Natural killer cell (primary cell): Measurements from ENCODE around the gene GRM5. TPM values are rescaled to one million over a fixed set of nuclear protein-coding genes. Genes with fewer than 3 reads are reported as not detected.

Source experiments
- ATAC-seq, 3 donors: fragments of 150-1000 bp in 2 of 3; fragments of 200-7000 bp in 1 of 3; cut with Tn5 transposase; 1 replicate in 1 of 3; 2 replicates in 2 of 3; pipeline ENCODE4 v1.10.0; 2021; ENCODE audit warnings: mild to moderate bottlenecking in 2 of 3, moderate library complexity in 2 of 3
- DNase-seq, 2 donors: peaks; one replicate each; pipeline versions ENCODE4 v3.0.0 to v3.0.0-alpha.2; 2013 to 2021; ENCODE audit warnings: mixed read lengths in 1 of 2
- H3K27ac ChIP-seq: one replicate; pipeline ENCODE4 v1.5.1; 2013; ENCODE audit warnings: mild to moderate bottlenecking, low read length
- H3K27me3 ChIP-seq: one replicate; pipeline ENCODE4 v1.6.1; 2013; ENCODE audit warnings: low read length; ENCODE audit not compliant: control insufficient read depth, insufficient read depth
- H3K36me3 ChIP-seq: one replicate; pipeline ENCODE4 v1.6.1; 2013; ENCODE audit warnings: low read length; ENCODE audit not compliant: control insufficient read depth, insufficient read depth
- H3K4me1 ChIP-seq: one replicate; pipeline ENCODE4 v1.6.1; 2013; ENCODE audit warnings: low read length; ENCODE audit not compliant: control insufficient read depth, insufficient read depth
- H3K4me3 ChIP-seq: one replicate; pipeline ENCODE4 v1.5.1; 2013; ENCODE audit warnings: low read length
- H3K9me3 ChIP-seq: one replicate; pipeline ENCODE4 v1.6.1; 2013; ENCODE audit warnings: low read length; ENCODE audit not compliant: control insufficient read depth, insufficient read depth
- H3K27ac Mint-ChIP-seq, 2 donors: one replicate each; pipeline ENCODE4 v1.8.0; 2022; ENCODE audit warnings: mild to moderate bottlenecking in 2 of 2, mixed read lengths in 2 of 2, moderate library complexity in 1 of 2
- H3K27me3 Mint-ChIP-seq, 2 donors: one replicate each; pipeline ENCODE4 v1.8.0; 2022; ENCODE audit warnings: low read depth in 2 of 2, mixed read lengths in 2 of 2
- H3K36me3 Mint-ChIP-seq: one replicate; pipeline ENCODE4 v1.8.0; 2022; ENCODE audit warnings: mixed read lengths
- H3K4me1 Mint-ChIP-seq, 2 donors: one replicate each; pipeline ENCODE4 v1.8.0; 2022; ENCODE audit warnings: mixed read lengths in 2 of 2
- H3K4me3 Mint-ChIP-seq: one replicate; pipeline ENCODE4 v1.8.0; 2022; ENCODE audit warnings: mild to moderate bottlenecking, moderate library complexity, mixed read lengths
- H3K9me3 Mint-ChIP-seq, 2 donors: one replicate each; pipeline ENCODE4 v1.8.0; 2022; ENCODE audit warnings: mixed read lengths in 2 of 2
- CTCF ChIP-seq: fragments of 200-600 bp; IDR thresholded peaks from one replicate; pipeline ENCODE4 v1.8.0; 2022; ENCODE audit warnings: antibody characterized with exemption
- WGBS: methylation state at CpG from one replicate; pipeline ENCODE4 v1.1.7; 2013; ENCODE audit warnings: missing lambda C conversion rate; ENCODE audit not compliant: insufficient coverage; 5-methylcytosine and 5-hydroxymethylcytosine counted together
- intact Hi-C: fragments of 100-400 bp; cut with micrococcal nuclease; formaldehyde crosslinking; loops from one replicate; pipeline ENCODE4 v1.14.2; 2022
- total RNA-seq, 4 donors: library from RNA; stranded (reverse); fragments of 120-200 nt in 1 of 4; gene quantifications; one replicate each; pipeline versions ENCODE4 v1.2.3 to v1.2.4, GENCODE V29; 2013 to 2022

The GRM5 gene
- total RNA-seq, 3 donors from 2014 or later (not counting 1 experiment from before 2014, with no cell fraction given), result not detected

DNA sequence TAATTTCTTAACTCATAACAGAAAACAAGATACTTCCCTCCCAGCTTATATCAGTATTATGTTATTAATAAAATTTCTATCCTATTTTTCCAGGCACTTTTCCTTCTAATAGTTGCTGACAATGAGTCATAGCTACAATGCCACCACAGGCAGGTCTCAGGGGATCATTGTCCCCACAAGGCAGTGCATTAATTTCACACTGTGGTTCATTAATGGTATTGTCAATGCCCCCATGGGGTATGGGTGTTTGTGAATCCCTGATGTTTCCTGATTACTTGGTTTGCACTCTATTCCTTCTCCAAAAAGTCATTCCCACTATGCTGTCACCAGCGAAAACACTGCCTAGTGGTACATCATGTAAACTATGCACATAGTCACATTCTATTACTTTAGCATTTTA lies 382.8 kb downstream of the GRM5 start:
- Mint-ChIP-seq H3K4me1 (no peaks in the 10 kb centered on the region), H3K9me3 (peaks cover 6 to 9% of the 10 kb centered on the region in 2 donors), H3K36me3 (no peaks in the 10 kb centered on the region), H3K27me3 (no peaks in the 10 kb centered on the region), H3K27ac (no peak overlapping the region), H3K4me3 (no peak overlapping the region)
- no peak for TF ChIP-seq CTCF
- no peaks in the 10 kb centered on the region for H3K27me3 ChIP-seq
- no peaks in the 10 kb centered on the region for H3K9me3 ChIP-seq
- no peak overlapping the region for H3K4me3 ChIP-seq
- no peaks in the 10 kb centered on the region for H3K36me3 ChIP-seq
- ATAC-seq, result no peak
- no peak for DNase-seq
- no peaks in the 10 kb centered on the region for H3K4me1 ChIP-seq
- intact Hi-C loops, result no loop called here
- 75% methylated on average over 1 of the region's 1 CpG for WGBS
- H3K27ac ChIP-seq, result no peak overlapping the region

- intact Hi-C loops, result no loop called here
- no peaks in the 10 kb centered on the region for H3K27me3 ChIP-seq
These were observed 385.0 kb downstream of the GRM5 start for GRCh38 chr11:88680806-88681205.

DNA sequence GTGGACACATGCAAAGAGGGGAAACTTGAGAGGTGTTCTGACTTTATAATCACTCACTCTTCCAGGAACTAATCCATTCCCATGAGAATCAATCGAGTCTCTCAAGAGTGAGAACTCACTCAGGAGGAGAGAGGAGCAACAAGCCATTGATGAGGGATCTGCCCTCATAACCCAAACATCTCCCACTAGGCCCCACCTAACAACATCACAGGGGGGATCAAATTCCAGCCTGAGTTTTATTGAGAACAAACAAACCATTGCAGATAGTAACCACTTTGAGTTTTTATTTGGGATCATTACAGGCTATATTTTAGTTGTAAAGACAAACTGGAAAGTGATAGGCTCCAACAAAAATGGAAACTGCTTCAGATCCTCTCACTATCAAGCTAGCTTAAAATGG lies 399.4 kb downstream of the GRM5 start:
- H3K36me3 ChIP-seq, result no peaks in the 10 kb centered on the region
- no peaks in the 10 kb centered on the region for H3K9me3 ChIP-seq
- Mint-ChIP-seq H3K4me3 (no peak overlapping the region), H3K27ac (no peak overlapping the region), H3K4me1 (no peaks in the 10 kb centered on the region), H3K36me3 (no peaks in the 10 kb centered on the region), H3K27me3 (no peaks in the 10 kb centered on the region), H3K9me3 (peaks cover 0 to 4% of the 10 kb centered on the region in 2 donors)
- intact Hi-C loops, result no loop called here
- WGBS, result 54% methylated on average over 1 of the region's 1 CpG
- H3K27ac ChIP-seq, result no peak overlapping the region
- ATAC-seq (no peak), DNase-seq (no peak)
- H3K4me3 ChIP-seq, result no peak overlapping the region
- no peak for TF ChIP-seq CTCF
- H3K4me1 ChIP-seq, result no peaks in the 10 kb centered on the region
- H3K27me3 ChIP-seq, result no peaks in the 10 kb centered on the region

More at GRCh38 chr11:88680806-88681205, 385.0 kb downstream of the GRM5 start:
- Mint-ChIP-seq H3K9me3 (peaks cover 6 to 9% of the 10 kb centered on the region in 2 donors), H3K27me3 (no peaks in the 10 kb centered on the region), H3K4me1 (no peaks in the 10 kb centered on the region), H3K4me3 (no peak overlapping the region), H3K27ac (no peak overlapping the region), H3K36me3 (no peaks in the 10 kb centered on the region)
- Histone ChIP-seq H3K4me1 (no peaks in the 10 kb centered on the region), H3K27ac (no peak overlapping the region), H3K4me3 (no peak overlapping the region), H3K36me3 (no peaks in the 10 kb centered on the region), H3K9me3 (no peaks in the 10 kb centered on the region)
- DNase-seq, result no peak
- TF ChIP-seq CTCF, result no peak
- no peak for ATAC-seq
- 100% methylated on average over 1 of the region's 1 CpG for WGBS

GRCh38 chr11:88657076-88657738 lies 408.6 kb downstream of the GRM5 start:
- Mint-ChIP-seq H3K9me3 (no peaks in the 10 kb centered on the region), H3K4me1 (peaks cover 0 to 6% of the 10 kb centered on the region in 2 donors), H3K36me3 (no peaks in the 10 kb centered on the region), H3K4me3 (no peak overlapping the region), H3K27me3 (no peaks in the 10 kb centered on the region), H3K27ac (no peak overlapping the region)
- Histone ChIP-seq H3K4me1 (no peaks in the 10 kb centered on the region), H3K4me3 (no peak overlapping the region), H3K27ac (no peak overlapping the region), H3K9me3 (no peaks in the 10 kb centered on the region), H3K27me3 (no peaks in the 10 kb centered on the region), H3K36me3 (no peaks in the 10 kb centered on the region)
- intact Hi-C loops, result no loop called here
- DNase-seq (no peak), ATAC-seq (no peak)
- 71% methylated on average over 1 of the region's 1 CpG for WGBS
- TF ChIP-seq CTCF, result no peak
